Measurements from ENCODE around the gene NGF. TPM values are rescaled to one million over a fixed set of nuclear protein-coding genes. Genes with fewer than 3 reads are reported as not detected.

The NGF gene
- total RNA-seq, 3 donors from 2014 or later (not counting 1 experiment from before 2014, with no cell fraction given): not detected

GRCh38 chr1:115313182-115313581, 24.9 kb downstream of the NGF start:
- Histone ChIP-seq H3K4me1 (ENCODE audit: control insufficient read depth, insufficient read depth, low read length) (no peaks in the 10 kb centered on the region), H3K9me3 (ENCODE audit: control insufficient read depth, insufficient read depth, low read length) (no peaks in the 10 kb centered on the region), H3K27me3 (ENCODE audit: control insufficient read depth, insufficient read depth, low read length) (no peaks in the 10 kb centered on the region), H3K27ac (ENCODE audit: low read length) (no peak overlapping the region), H3K4me3 (ENCODE audit: low read length) (no peak overlapping the region), H3K36me3 (ENCODE audit: control insufficient read depth, insufficient read depth, low read length) (no peaks in the 10 kb centered on the region)
- Mint-ChIP-seq H3K27me3 (ENCODE audit: low read depth in 2 of 2) (peaks cover 4 to 20% of the 10 kb centered on the region in 2 donors), H3K4me3 (no peak overlapping the region), H3K27ac (no peak overlapping the region), H3K9me3 (peaks cover 0 to 3% of the 10 kb centered on the region in 2 donors), H3K4me1 (no peaks in the 10 kb centered on the region), H3K36me3 (no peaks in the 10 kb centered on the region)
- TF ChIP-seq CTCF (IDR thresholded peaks at IDR 0.05): no peak
- WGBS (ENCODE audit: insufficient coverage): no CpG with 5 or more reads among the region's 1 CpG
- ATAC-seq: no peak
- DNase-seq: no peak
- intact Hi-C loops (cut with micrococcal nuclease): no loop called here

GRCh38 chr1:115312742-115313141, 25.3 kb downstream of the NGF start:
- ATAC-seq: no peak
- intact Hi-C loops (cut with micrococcal nuclease): no loop called here
- Mint-ChIP-seq H3K27ac (no peak overlapping the region), H3K4me1 (no peaks in the 10 kb centered on the region), H3K4me3 (no peak overlapping the region), H3K9me3 (peaks cover 0 to 3% of the 10 kb centered on the region in 2 donors), H3K27me3 (ENCODE audit: low read depth in 2 of 2) (peaks cover 5 to 17% of the 10 kb centered on the region in 2 donors), H3K36me3 (no peaks in the 10 kb centered on the region)
- H3K9me3 ChIP-seq (ENCODE audit: control insufficient read depth, insufficient read depth, low read length): no peaks in the 10 kb centered on the region
- H3K27ac ChIP-seq (ENCODE audit: low read length): no peak overlapping the region
- no peak overlapping the region for H3K4me3 ChIP-seq (ENCODE audit: low read length)
- H3K4me1 ChIP-seq (ENCODE audit: control insufficient read depth, insufficient read depth, low read length): no peaks in the 10 kb centered on the region
- no peak for TF ChIP-seq CTCF (IDR thresholded peaks at IDR 0.05)
- DNase-seq: no peak
- no peaks in the 10 kb centered on the region for H3K36me3 ChIP-seq (ENCODE audit: control insufficient read depth, insufficient read depth, low read length)
- H3K27me3 ChIP-seq (ENCODE audit: control insufficient read depth, insufficient read depth, low read length): no peaks in the 10 kb centered on the region

DNA sequence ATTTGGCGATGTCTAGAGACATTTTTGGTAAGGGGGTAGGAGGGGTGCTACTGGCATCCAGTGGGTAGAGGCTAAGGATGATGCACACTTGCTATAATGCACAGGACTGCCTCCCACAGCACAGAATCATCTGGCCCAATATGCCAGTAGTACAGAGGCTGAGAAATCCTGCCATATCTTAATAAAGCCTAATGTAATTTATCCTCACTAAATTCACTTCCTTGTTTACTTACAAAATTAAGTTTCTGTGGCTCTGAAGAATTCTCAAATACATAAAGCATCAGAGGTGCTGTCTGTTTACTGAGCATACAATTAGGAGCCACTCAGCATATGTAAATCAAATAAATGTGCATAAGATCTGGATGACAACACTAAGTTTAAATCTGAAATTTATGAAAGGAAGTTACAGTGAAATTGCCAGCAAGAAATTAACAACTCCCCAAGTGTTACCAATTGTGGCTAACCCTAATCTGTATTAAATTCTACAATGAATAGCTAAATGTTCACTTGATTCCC, 26.5 kb downstream of the NGF start:
- Histone ChIP-seq H3K4me1 (ENCODE audit: control insufficient read depth, insufficient read depth, low read length) (no peaks in the 10 kb centered on the region), H3K27me3 (ENCODE audit: control insufficient read depth, insufficient read depth, low read length) (no peaks in the 10 kb centered on the region), H3K4me3 (ENCODE audit: low read length) (no peak overlapping the region), H3K27ac (ENCODE audit: low read length) (no peak overlapping the region), H3K36me3 (ENCODE audit: control insufficient read depth, insufficient read depth, low read length) (no peaks in the 10 kb centered on the region), H3K9me3 (ENCODE audit: control insufficient read depth, insufficient read depth, low read length) (no peaks in the 10 kb centered on the region)
- Mint-ChIP-seq H3K27ac (no peak overlapping the region), H3K9me3 (peaks cover 2 to 3% of the 10 kb centered on the region in 2 donors), H3K4me1 (no peaks in the 10 kb centered on the region), H3K27me3 (ENCODE audit: low read depth in 2 of 2) (peaks cover 9 to 17% of the 10 kb centered on the region in 2 donors), H3K36me3 (no peaks in the 10 kb centered on the region), H3K4me3 (no peak overlapping the region)
- no peak for TF ChIP-seq CTCF (IDR thresholded peaks at IDR 0.05)
- ATAC-seq (no peak), DNase-seq (no peak)
- intact Hi-C loops (cut with micrococcal nuclease): no loop called here
- no CpG with 5 or more reads among the region's 1 CpG for WGBS (ENCODE audit: insufficient coverage)
